GM10266 (cell line): ENCODE data around the gene ADARB2.
"Not testable (repeated sequence)": the region's sequence is repeated elsewhere in the genome, so short reads cannot be mapped to it uniquely, and the experiment has no call there.

Source experiments
- DNase-seq: peaks from one replicate; pipeline ENCODE4 v3.0.0; 2012; ENCODE audit errors: extremely low spot score
- TF ChIP-seq, protein P1 (sequence below): IDR thresholded peaks from 2 replicates; pipeline ENCODE4 v1.5.1; 2012; ENCODE audit warnings: mild to moderate bottlenecking, low read depth; ENCODE audit not compliant: control insufficient read depth, insufficient read depth; ENCODE audit errors: missing control alignments

Gene ADARB2

DNA sequence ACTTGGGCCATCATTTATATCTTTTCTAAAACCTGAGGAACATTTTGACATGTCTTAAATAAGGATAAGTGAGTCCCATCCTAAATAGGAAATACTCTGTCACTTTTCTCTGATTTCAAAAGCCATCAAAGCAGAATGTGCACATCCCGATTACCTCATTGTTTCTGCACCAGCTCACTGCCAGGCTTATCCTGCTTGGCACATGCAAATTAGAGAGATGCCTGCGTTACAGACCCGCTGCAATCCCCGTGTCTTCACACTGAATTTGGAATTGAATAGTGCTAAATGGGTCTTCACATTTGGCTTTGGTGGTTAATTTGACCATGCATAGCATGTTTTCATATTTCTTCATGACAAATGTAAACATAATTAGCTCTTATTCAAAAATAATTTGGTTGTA, 401.7 kb downstream of the ADARB2 start:
- no peak for DNase-seq
- TF ChIP-seq, protein P1, sequence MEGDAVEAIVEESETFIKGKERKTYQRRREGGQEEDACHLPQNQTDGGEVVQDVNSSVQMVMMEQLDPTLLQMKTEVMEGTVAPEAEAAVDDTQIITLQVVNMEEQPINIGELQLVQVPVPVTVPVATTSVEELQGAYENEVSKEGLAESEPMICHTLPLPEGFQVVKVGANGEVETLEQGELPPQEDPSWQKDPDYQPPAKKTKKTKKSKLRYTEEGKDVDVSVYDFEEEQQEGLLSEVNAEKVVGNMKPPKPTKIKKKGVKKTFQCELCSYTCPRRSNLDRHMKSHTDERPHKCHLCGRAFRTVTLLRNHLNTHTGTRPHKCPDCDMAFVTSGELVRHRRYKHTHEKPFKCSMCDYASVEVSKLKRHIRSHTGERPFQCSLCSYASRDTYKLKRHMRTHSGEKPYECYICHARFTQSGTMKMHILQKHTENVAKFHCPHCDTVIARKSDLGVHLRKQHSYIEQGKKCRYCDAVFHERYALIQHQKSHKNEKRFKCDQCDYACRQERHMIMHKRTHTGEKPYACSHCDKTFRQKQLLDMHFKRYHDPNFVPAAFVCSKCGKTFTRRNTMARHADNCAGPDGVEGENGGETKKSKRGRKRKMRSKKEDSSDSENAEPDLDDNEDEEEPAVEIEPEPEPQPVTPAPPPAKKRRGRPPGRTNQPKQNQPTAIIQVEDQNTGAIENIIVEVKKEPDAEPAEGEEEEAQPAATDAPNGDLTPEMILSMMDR = no peak

DNA sequence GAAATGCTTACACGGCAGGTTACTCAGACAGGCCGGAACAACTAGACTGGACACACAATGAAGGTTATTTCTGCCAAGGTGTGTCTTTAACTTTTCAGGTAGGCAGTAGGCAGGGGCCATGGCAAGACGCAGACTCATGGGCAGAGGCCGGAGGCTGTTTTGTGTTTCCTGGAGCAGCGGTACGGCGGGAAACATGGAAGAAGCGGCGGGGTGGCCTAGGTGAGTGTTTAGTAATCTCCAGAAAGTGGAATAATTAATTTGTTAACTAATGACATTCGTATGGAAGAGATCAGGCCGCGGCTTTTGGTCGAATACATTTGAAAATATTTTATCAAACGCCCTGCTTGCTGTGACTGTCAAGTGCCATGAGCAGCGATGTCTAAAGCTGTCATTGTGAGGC, 403.3 kb downstream of the ADARB2 start:
- TF ChIP-seq, protein P1 = no peak
- DNase-seq = no peak

DNA sequence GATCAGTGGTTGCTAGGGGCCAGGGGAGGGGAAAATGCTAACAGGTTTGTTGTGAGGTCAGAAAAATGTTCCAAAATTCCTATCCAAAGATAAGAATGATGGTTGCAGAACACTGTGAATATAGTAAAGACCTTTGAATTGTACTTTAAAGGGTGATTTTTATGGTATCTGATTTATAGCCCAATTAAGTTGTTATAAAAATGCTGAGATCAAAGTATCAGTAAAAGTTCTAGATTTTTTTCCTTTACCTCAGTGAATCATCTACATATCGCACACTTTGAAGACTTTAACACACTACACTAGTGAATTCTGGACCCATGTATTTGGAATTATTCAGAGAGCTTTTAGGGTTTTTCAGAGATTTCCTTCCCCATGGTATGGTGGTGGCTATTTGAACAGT, 405.8 kb downstream of the ADARB2 start:
- no peak for DNase-seq
- TF ChIP-seq, protein P1 = no peak

DNA sequence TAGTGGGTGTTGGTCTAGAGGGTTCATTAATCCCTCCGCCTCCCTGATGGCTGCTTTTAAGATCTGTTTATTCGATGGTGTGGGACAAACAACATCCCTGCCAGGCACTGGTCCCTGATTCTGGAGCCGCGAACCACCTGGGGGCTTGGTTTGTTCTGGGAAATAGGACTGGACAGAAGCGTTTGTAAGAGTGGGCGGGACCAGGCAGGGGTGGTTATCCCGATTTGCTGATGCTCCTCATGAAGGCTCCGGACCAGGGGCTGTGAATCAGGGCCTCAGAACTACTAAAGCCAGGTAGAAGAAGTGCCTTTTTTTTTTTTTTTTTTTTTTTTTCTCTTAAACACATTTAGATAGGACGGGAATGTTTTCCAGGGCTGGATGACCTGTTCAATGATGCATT, 407.7 kb downstream of the ADARB2 start:
- DNase-seq = no peak
- TF ChIP-seq, protein P1 = no peak

DNA sequence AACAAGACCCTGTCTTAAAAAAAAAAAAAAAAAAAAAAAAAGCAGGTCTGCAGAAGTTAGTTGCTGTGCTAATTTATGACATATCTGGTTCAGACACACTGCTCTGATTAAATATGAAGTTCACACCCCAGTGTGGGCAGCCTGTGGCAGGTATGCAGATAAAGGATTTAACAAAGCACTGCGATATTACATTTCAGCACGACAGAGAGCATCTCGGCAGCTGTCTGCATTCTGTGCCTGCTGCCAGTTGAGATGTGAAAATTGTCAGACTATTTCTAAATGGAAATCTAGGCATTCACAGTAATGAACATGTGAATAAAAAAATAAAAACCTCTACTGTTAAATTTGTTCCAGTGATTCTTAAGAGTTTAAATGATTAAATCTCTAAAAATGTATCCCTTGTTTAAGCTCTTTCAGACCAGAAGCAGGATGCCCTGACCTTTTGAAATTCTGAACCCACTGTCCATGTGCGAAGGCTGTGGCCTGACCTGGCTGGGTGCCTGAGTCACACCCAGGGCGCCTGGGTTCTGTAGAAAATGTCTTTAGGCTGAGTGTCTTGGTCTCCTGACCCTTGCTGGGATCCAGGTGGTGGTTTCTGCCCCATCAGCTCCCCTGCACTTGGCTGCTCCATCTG, 408.2 kb downstream of the ADARB2 start:
- TF ChIP-seq, protein P1 = no peak
- no peak for DNase-seq

DNA sequence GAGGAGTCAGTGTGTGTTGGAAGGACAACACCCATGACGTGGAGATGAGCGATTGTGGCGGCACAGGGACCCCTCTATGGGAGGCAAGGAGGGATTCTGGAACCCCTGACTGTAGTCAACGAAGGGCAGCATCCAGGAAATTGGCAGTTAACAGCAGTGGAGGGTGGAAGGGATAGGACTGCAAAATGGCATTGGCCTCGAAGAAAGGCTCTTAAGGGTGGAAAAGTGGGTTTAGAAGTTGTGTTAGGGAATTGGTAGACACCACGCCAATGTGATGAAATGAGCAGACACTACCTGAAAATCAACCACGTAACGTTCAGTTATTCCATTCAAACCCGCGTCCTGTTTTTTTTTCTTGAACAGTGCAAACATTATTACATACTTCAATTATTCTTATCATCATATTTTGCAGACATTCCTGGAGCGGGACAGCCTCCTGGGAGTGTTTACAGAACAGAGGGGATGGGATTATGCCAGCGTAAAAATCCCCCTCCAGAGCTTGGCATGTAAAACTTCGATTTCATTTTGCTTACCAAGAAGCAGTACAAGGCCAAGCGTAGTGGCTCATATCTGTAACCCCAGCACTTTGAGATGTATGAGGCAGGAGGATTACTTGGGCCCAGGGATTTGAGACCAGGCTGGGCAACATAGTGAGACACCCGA, 409.0 kb downstream of the ADARB2 start:
- TF ChIP-seq, protein P1 = no peak
- no peak for DNase-seq

DNA sequence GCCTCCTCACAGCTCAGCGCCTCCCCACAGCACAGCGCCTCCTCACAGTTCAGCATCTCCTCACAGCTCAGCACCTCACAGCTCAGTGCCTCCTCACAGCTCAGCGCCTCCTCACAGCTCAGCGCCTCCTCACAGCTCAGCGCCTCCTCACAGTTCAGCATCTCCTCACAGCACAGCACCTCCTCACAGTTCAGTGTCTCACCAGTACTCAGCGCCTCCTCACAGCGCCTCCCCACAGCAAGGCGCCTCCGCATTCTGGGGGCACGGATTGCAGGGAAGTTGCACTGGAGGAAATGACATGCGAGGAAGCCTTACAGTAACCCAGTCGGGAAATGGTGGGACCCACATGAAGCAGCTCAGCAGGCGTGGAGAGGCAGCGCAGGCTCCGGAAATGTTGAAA, 409.6 kb downstream of the ADARB2 start:
- no peak for DNase-seq
- TF ChIP-seq, protein P1 = no peak

DNA sequence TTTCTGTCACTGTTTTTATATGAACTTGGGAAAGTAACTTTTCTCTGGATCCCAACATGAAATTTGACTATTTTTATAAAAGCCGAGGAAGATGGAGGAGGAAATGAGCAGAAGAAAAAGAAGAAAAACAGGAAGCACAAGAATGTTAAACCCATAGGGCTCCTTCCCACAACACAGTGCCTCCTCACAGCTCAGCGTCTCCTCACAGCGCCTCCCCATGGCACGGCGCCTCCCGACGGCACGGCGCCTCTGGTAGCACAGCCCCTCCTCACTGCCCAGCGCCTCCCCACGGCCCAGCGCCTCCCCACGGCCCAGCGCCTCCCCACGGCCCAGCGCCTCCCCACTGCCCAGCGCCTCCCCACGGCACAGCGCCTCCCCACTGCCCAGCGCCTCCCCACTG, 410.8 kb downstream of the ADARB2 start:
- not testable (repeated sequence) for DNase-seq
